H1 (cell line): ENCODE measurements around the gene IPO7. TPM values are rescaled to one million over a fixed set of nuclear protein-coding genes. Genes with fewer than 3 reads are reported as not detected.

Experiments
- CTCF ChIA-PET: fragments of 300-600 bp; sonication (Branson Sonifier 250); formaldehyde crosslinking; loops from one replicate; lab custom pipeline; 2021; ENCODE audit not compliant: partially characterized antibody; lab: Charles Lee
- POLR2A ChIA-PET: fragments of 300-600 bp; sonication (Branson Sonifier 250); formaldehyde crosslinking; loops from one replicate; lab custom pipeline; 2021; ENCODE audit warnings: inconsistent platforms; ENCODE audit not compliant: partially characterized antibody; lab: Charles Lee
- DNase-seq, 2 experiments: peaks; one replicate each; pipeline versions ENCODE4 v3.0.0 to v3.0.0-alpha.2; 2010 to 2022; ENCODE audit warnings: low spot score in 2 of 2, low read depth in 1 of 2, mixed read lengths in 1 of 2
- FAIRE-seq: peaks from 2 replicates; lab custom pipeline; 2011; peaks lifted over from hg19 to GRCh38; lab: Jason Lieb, UNC
- H2AFZ ChIP-seq: 2 replicates; pipeline ENCODE4 v1.8.1; 2012; ENCODE audit warnings: low read length, inconsistent platforms
- H2AK5ac ChIP-seq: 2 replicates; pipeline ENCODE4 v1.6.1; 2013; ENCODE audit warnings: low read depth, low read length
- H2BK120ac ChIP-seq: replicated peaks from 2 replicates; pipeline ENCODE3; 2013; ENCODE audit warnings: low read depth, low read length, inconsistent platforms
- H2BK12ac ChIP-seq: 2 replicates; pipeline ENCODE4 v1.6.1; 2013; ENCODE audit warnings: low read depth, low read length
- H2BK15ac ChIP-seq: 2 replicates; pipeline ENCODE4 v1.6.1; 2013; ENCODE audit warnings: low read length
- H2BK20ac ChIP-seq: 2 replicates; pipeline ENCODE4 v1.6.1; 2013; ENCODE audit warnings: low read length
- H2BK5ac ChIP-seq: 2 replicates; pipeline ENCODE4 v1.6.1; 2013; ENCODE audit warnings: low read depth, low read length
- H3K14ac ChIP-seq: 2 replicates; pipeline ENCODE4 v1.6.1; 2013; ENCODE audit warnings: inconsistent platforms; ENCODE audit not compliant: insufficient read length
- H3K18ac ChIP-seq: 2 replicates; pipeline ENCODE4 v1.6.1; 2013; ENCODE audit warnings: low read length; ENCODE audit errors: extremely low read depth
- H3K23ac ChIP-seq: 2 replicates; pipeline ENCODE4 v1.6.1; 2013; ENCODE audit warnings: inconsistent platforms; ENCODE audit not compliant: insufficient read length
- H3K23me2 ChIP-seq: 2 replicates; pipeline ENCODE4 v1.6.1; 2013; ENCODE audit warnings: low read depth, low read length
- H3K27ac ChIP-seq: 2 replicates; pipeline ENCODE4 v1.6.1; 2011; ENCODE audit warnings: low read depth, low read length, inconsistent platforms
- H3K27me3 ChIP-seq, 4 experiments: replicated peaks in 1 of 4; 1 replicate in 1 of 4; 2 replicates in 3 of 4; pipeline versions ENCODE4 v1.6.1 to v1.8.1; 2011 to 2013; ENCODE audit warnings: low read length in 3 of 4, mild to moderate bottlenecking in 3 of 4, inconsistent platforms in 2 of 4, mixed read lengths in 2 of 4, moderate library complexity in 1 of 4; ENCODE audit not compliant: control insufficient read depth in 3 of 4, insufficient read depth in 3 of 4; ENCODE audit errors: extremely low read depth in 1 of 4
- H3K36me3 ChIP-seq, 4 experiments: 2 replicates each; pipeline versions ENCODE4 v1.6.1 to v1.8.1; 2011 to 2013; ENCODE audit warnings: mild to moderate bottlenecking in 4 of 4, low read length in 3 of 4, moderate library complexity in 2 of 4, control low read depth in 1 of 4, inconsistent platforms in 1 of 4; ENCODE audit not compliant: insufficient read depth in 4 of 4, control insufficient read depth in 2 of 4
- H3K4ac ChIP-seq: replicated peaks from 2 replicates; pipeline ENCODE3; 2013; ENCODE audit warnings: low read length, low read depth, mixed read lengths, inconsistent platforms; ENCODE audit not compliant: insufficient read length
- H3K4me1 ChIP-seq, 4 experiments: replicated peaks in 1 of 4; 1 replicate in 1 of 4; 2 replicates in 3 of 4; pipeline versions ENCODE4 v1.6.1 to v1.8.1; 2011 to 2013; ENCODE audit warnings: low read length in 3 of 4, inconsistent platforms in 2 of 4, mixed read lengths in 1 of 4; ENCODE audit not compliant: insufficient read depth in 4 of 4, control insufficient read depth in 3 of 4
- H3K4me2 ChIP-seq, 2 experiments: 2 replicates each; pipeline versions ENCODE4 v1.6.1 to v1.8.1; 2011 to 2013; ENCODE audit warnings: low read depth in 2 of 2, low read length in 2 of 2, control low read depth in 1 of 2, inconsistent platforms in 1 of 2, mild to moderate bottlenecking in 1 of 2; ENCODE audit not compliant: insufficient read depth in 1 of 2
- H3K4me3 ChIP-seq, 4 experiments: fragments of 200-600, 300-600 bp in 1 of 4; sonication (generic), shearing (Covaris generic), sonication (Bioruptor Twin) in 1 of 4; 2 replicates each; pipeline versions ENCODE4 v1.5.1 to v1.8.1; 2011 to 2016; ENCODE audit warnings: low read length in 4 of 4, low read depth in 3 of 4, control low read depth in 2 of 4, inconsistent platforms in 2 of 4, mild to moderate bottlenecking in 2 of 4, mixed read lengths in 1 of 4, moderate library complexity in 1 of 4; ENCODE audit not compliant: insufficient read depth in 2 of 4; ENCODE audit errors: extremely low read depth in 1 of 4
- H3K56ac ChIP-seq: replicated peaks from 2 replicates; pipeline ENCODE3; 2013; ENCODE audit warnings: low read depth, mild to moderate bottlenecking, mixed read lengths, low read length, inconsistent platforms; ENCODE audit not compliant: insufficient read length
- H3K79me1 ChIP-seq: 2 replicates; pipeline ENCODE4 v1.6.1; 2013; ENCODE audit warnings: low read depth, low read length, control low read depth
- H3K79me2 ChIP-seq, 2 experiments: 2 replicates each; pipeline versions ENCODE4 v1.6.1 to v1.8.1; 2012 to 2013; ENCODE audit warnings: low read length in 2 of 2, mild to moderate bottlenecking in 2 of 2, inconsistent platforms in 1 of 2; ENCODE audit not compliant: insufficient read depth in 2 of 2, control insufficient read depth in 1 of 2
- H3K9ac ChIP-seq, 4 experiments: replicated peaks in 1 of 4; 1 replicate in 1 of 4; 2 replicates in 3 of 4; pipeline versions ENCODE4 v1.6.1 to v1.8.1; 2011 to 2013; ENCODE audit warnings: low read depth in 3 of 4, low read length in 3 of 4, control low read depth in 2 of 4, mild to moderate bottlenecking in 2 of 4, moderate library complexity in 2 of 4, inconsistent platforms in 1 of 4; ENCODE audit errors: extremely low read depth in 1 of 4
- H3K9me3 ChIP-seq, 2 experiments: 2 replicates each; pipeline versions ENCODE4 v1.6.1 to v1.8.1; 2012 to 2013; ENCODE audit warnings: mild to moderate bottlenecking in 2 of 2, moderate library complexity in 2 of 2, control low read depth in 1 of 2, inconsistent platforms in 1 of 2, low read depth in 1 of 2, low read length in 1 of 2, mixed read lengths in 1 of 2; ENCODE audit not compliant: insufficient read depth in 2 of 2
- H4K20me1 ChIP-seq, 2 experiments: replicated peaks in 1 of 2; 2 replicates each; pipeline versions ENCODE3 to v1.8.1; 2011 to 2013; ENCODE audit warnings: inconsistent platforms in 2 of 2, low read length in 2 of 2, mild to moderate bottlenecking in 1 of 2; ENCODE audit not compliant: insufficient read depth in 2 of 2, control insufficient read depth in 1 of 2
- H4K5ac ChIP-seq: 2 replicates; pipeline ENCODE4 v1.6.1; 2013; ENCODE audit warnings: low read length, low read depth, mixed read lengths, inconsistent platforms; ENCODE audit not compliant: insufficient read length
- H4K8ac ChIP-seq: 2 replicates; pipeline ENCODE4 v1.8.0; 2013; ENCODE audit warnings: mild to moderate bottlenecking, moderate library complexity, low read length, inconsistent platforms; ENCODE audit not compliant: insufficient read depth; ENCODE audit errors: extremely low read depth
- H4K91ac ChIP-seq: replicated peaks from 2 replicates; pipeline ENCODE3; 2013; ENCODE audit warnings: low read length, mixed read lengths, inconsistent platforms; ENCODE audit not compliant: insufficient read length
- CHD1 ChIP-seq: IDR thresholded peaks from 2 replicates; pipeline ENCODE4 v1.6.1; 2012; ENCODE audit warnings: low read depth, low read length, improper control_type of control experiment
- EGR1 ChIP-seq: IDR thresholded peaks from 2 replicates; pipeline ENCODE4 v1.6.1; 2011; ENCODE audit warnings: low read depth, low read length, borderline replicate concordance
- JUN ChIP-seq: IDR thresholded peaks from 2 replicates; pipeline ENCODE4 v1.6.1; 2011; ENCODE audit warnings: low read depth, mild to moderate bottlenecking, improper control_type of control experiment, low read length
- KDM1A ChIP-seq: fragments of 200-600, 300-600 bp; sonication (generic); IDR thresholded peaks from 2 replicates; pipeline ENCODE4 v1.7.1; 2016; ENCODE audit warnings: mild to moderate bottlenecking, low read length, borderline replicate concordance
- NRF1 ChIP-seq: IDR thresholded peaks from 2 replicates; pipeline ENCODE4 v1.6.1; 2011; ENCODE audit warnings: mild to moderate bottlenecking, low read depth, low read length, improper control_type of control experiment
- POLR2A ChIP-seq, 2 experiments: IDR thresholded peaks; 1 replicate in 1 of 2; 2 replicates in 1 of 2; pipeline ENCODE4 v1.6.1; 2011; ENCODE audit warnings: low read depth in 2 of 2, low read length in 2 of 2, mild to moderate bottlenecking in 2 of 2; ENCODE audit errors: control extremely low read depth in 1 of 2
- POU5F1 ChIP-seq: IDR thresholded peaks from 2 replicates; pipeline ENCODE4 v1.6.1; 2011; ENCODE audit warnings: low read depth, mild to moderate bottlenecking, low read length, moderate library complexity
- RNF2 ChIP-seq: fragments of 200-900, 300-1000 bp; sonication (generic); IDR thresholded peaks from 2 replicates; pipeline ENCODE4 v1.7.1; 2016; ENCODE audit warnings: borderline replicate concordance, low read depth, mild to moderate bottlenecking, antibody characterized with exemption, low read length; ENCODE audit not compliant: poor library complexity, severe bottlenecking; ENCODE audit errors: missing control alignments
- RXRA ChIP-seq: IDR thresholded peaks from 2 replicates; pipeline ENCODE4 v1.6.1; 2011; ENCODE audit warnings: low read depth, mild to moderate bottlenecking, low read length, moderate library complexity; ENCODE audit not compliant: insufficient read depth
- SIN3A ChIP-seq, 2 experiments: IDR thresholded peaks in 1 of 2; conservative IDR thresholded peaks in 1 of 2; 2 replicates each; pipeline ENCODE4 v1.6.1; 2011 to 2012; ENCODE audit warnings: low read length in 2 of 2, improper control_type of control experiment in 1 of 2, low read depth in 1 of 2, mild to moderate bottlenecking in 1 of 2
- ZNF274 ChIP-seq: IDR thresholded peaks from 2 replicates; pipeline ENCODE4 v1.7.0; 2012; ENCODE audit warnings: low read length, borderline replicate concordance; ENCODE audit errors: extremely low read depth
- WGBS, 2 experiments: shearing (Covaris generic) in 1 of 2; methylation state at CpG; one replicate each; pipeline versions ENCODE4 v1.1.6 to v1.1.7; 2013 to 2015; ENCODE audit warnings: low lambda C conversion rate in 2 of 2, mixed read lengths in 2 of 2, inconsistent platforms in 1 of 2, low coverage in 1 of 2, missing lambda C conversion rate in 1 of 2; ENCODE audit not compliant: insufficient replicate concordance in 2 of 2, insufficient coverage in 1 of 2, insufficient read length in 1 of 2; ENCODE audit errors: extremely low coverage in 1 of 2, missing lambda C conversion rate in 1 of 2; 5-methylcytosine and 5-hydroxymethylcytosine counted together
- polyA plus RNA-seq, 7 experiments: library from polyadenylated mRNA; depleted of rRNA in 3 of 7; stranded (reverse) in 5 of 7; unstranded in 2 of 7; fragments of >200 nt in 5 of 7; fragments of 200-250 nt in 2 of 7; gene quantifications; 1 replicate in 5 of 7; 2 replicates in 1 of 7; 4 replicates in 1 of 7; pipeline versions ENCODE4 v1.2.1 to v1.2.3, GENCODE V29; 2011 to 2013; ENCODE audit warnings: missing spikeins in 2 of 7, mixed read lengths in 2 of 7
- total RNA-seq: library from RNA; stranded (reverse); fragmentation: NEBNext Ultra II Directional; extraction: Animal tissue kit (Norgen Biotek cat#: 25700); gene quantifications from 2 replicates; pipeline ENCODE4 v1.2.1, GENCODE V29; 2021

The IPO7 gene
- total and polyA plus RNA-seq, 2 of the 8 experiments (the other 6 are each of a cell fraction or from before 2014, with no cell fraction given), result 45.9 to 259 TPM

DNA sequence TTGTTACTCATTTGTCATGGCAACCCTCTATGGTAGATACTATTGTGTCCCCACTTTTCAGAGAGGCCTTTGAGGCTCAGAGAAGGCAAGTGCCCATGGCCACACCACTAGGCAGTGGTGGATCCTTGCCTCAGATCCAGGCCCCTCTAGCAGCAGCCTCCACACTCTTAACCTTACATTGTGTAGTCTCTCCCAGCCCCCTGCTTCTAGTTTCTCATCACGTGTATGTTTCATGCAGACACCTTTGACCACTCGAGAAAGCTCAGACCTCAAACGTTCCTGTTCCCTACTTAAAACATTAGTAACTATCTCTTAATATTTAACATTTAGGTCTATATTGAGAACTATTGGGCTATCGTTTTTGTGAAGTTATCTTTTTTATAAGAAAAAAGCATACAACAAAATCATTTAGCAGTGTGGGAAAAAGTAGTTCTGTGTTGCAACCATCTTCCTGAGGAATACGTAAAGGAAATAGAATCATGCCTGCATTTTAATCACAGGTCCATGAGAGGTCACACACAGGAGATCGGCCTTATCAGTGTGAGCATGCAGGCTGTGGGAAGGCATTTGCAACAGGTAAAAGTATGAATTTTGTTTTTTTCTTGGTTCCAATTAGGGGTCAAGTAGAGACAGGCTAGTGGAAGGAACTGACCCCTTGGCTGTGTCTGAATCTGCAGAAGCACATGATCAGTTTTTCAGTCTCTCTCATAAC lies 111.5 kb downstream of the IPO7 start:
- Histone ChIP-seq H3K9me3 (no peaks in the 10 kb centered on the region), H3K4me1 (no peaks in the 10 kb centered on the region), H3K36me3 (peaks cover 9 to 48% (median 38%) of the 10 kb centered on the region in 4 experiments), H2BK5ac (no peak overlapping the region), H2BK12ac (no peak overlapping the region), H2AK5ac (no peak overlapping the region), H3K23ac (no peak overlapping the region), H3K79me2 (no peaks in the 10 kb centered on the region), H3K27me3 (no peaks in the 10 kb centered on the region), H3K56ac (no peak overlapping the region), H3K23me2 (no peaks in the 10 kb centered on the region), H2BK20ac (no peak overlapping the region), H4K5ac (no peak overlapping the region), H3K27ac (no peak overlapping the region), H2AFZ (no peak overlapping the region), H3K4me2 (no peak overlapping the region), H4K8ac (no peak overlapping the region), H3K4me3 (no peak overlapping the region), H2BK15ac (no peak overlapping the region)
- 89% methylated on average over 6 of the region's 6 CpGs; no CpG with 5 or more reads in 1 of the 2 experiments for WGBS, 2 experiments
- TF ChIP-seq ZNF274 (no peak), POLR2A (IDR thresholded peaks at IDR 0.05; ENCODE audit: control extremely low read depth in 1 of 2, low read depth in 2 of 2, low read length in 2 of 2) (no peak), SIN3A (conservative IDR thresholded peaks at IDR 0.05 in 1 of 2, IDR thresholded peaks at IDR 0.05 in 1 of 2; ENCODE audit: low read depth in 1 of 2, low read length in 2 of 2) (no peak), JUN (no peak), POU5F1 (no peak), EGR1 (no peak), KDM1A (no peak), CHD1 (no peak), RXRA (no peak), RNF2 (no peak), NRF1 (no peak)
- TF ChIP-seq, all 59 proteins: peak for 0
- Histone ChIP-seq H3K9ac (no peak overlapping the region), H3K79me1 (no peaks in the 10 kb centered on the region), H3K14ac (no peak overlapping the region), H3K4ac (no peak overlapping the region), H3K18ac (no peak overlapping the region), H4K20me1 (peaks cover 0 to 1% of the 10 kb centered on the region in 2 experiments), H4K91ac (no peak overlapping the region), H2BK120ac (no peak overlapping the region)
- ChIA-PET POLR2A (interaction anchor here (1.4 kb wide), 1 partner anchor 10 kb away, joined by 4 read pairs; no protein-coding TSS in a partner anchor), CTCF (interaction anchor here (0.6 to 1.7 kb wide), 5 partner anchors 10 to 483 kb away, joined by 3 to 16 read pairs (median 3); no protein-coding TSS in a partner anchor)
- no peak for FAIRE-seq
- DNase-seq, result no peak
